Loucy (cell line): ENCODE results near the gene PNPLA6.

Experiments
- H2AFZ ChIP-seq: fragments of 200-600 bp; sonication (generic); 2 replicates; pipeline ENCODE4 v1.6.0; 2016; ENCODE audit warnings: antibody characterized with exemption, mild to moderate bottlenecking, low read length, moderate library complexity
- H3F3A ChIP-seq: fragments of 200-600 bp; 2 replicates; pipeline ENCODE4 v1.6.0; 2016; ENCODE audit warnings: antibody characterized with exemption, low read depth, mild to moderate bottlenecking
- H3K27me3 ChIP-seq: fragments of 200-600 bp; sonication (generic); 2 replicates; pipeline ENCODE4 v1.6.1; 2014; ENCODE audit warnings: low read length, mild to moderate bottlenecking; ENCODE audit not compliant: insufficient read depth, poor library complexity, severe bottlenecking
- H3K36me3 ChIP-seq: fragments of 200-600 bp; sonication (generic); 2 replicates; pipeline ENCODE4 v1.6.1; 2016; ENCODE audit warnings: low read length; ENCODE audit not compliant: insufficient read depth
- H3K4me1 ChIP-seq: fragments of 200-600 bp; sonication (generic); 2 replicates; pipeline ENCODE4 v1.5.1; 2014; ENCODE audit warnings: low read length, mild to moderate bottlenecking; ENCODE audit not compliant: insufficient read depth, poor library complexity, severe bottlenecking
- H3K4me2 ChIP-seq: fragments of 200-600 bp; sonication (generic); 2 replicates; pipeline ENCODE4 v1.6.0; 2014; ENCODE audit warnings: antibody characterized with exemption, low read length, low read depth, mild to moderate bottlenecking; ENCODE audit not compliant: poor library complexity, severe bottlenecking
- H3K4me3 ChIP-seq: fragments of 200-600 bp; sonication (generic); 2 replicates; pipeline ENCODE4 v1.5.1; 2014; ENCODE audit warnings: low read length, mild to moderate bottlenecking, mixed read lengths; ENCODE audit not compliant: poor library complexity, severe bottlenecking
- H3K79me2 ChIP-seq: fragments of 200-600 bp; sonication (generic); 2 replicates; pipeline ENCODE4 v1.6.1; 2014; ENCODE audit warnings: low read length; ENCODE audit not compliant: insufficient read depth
- H3K9ac ChIP-seq: fragments of 200-600 bp; sonication (generic); 2 replicates; pipeline ENCODE4 v1.6.0; 2014; ENCODE audit warnings: mild to moderate bottlenecking, low read depth, low read length, moderate library complexity; ENCODE audit not compliant: poor library complexity, severe bottlenecking
- H3K9me2 ChIP-seq: fragments of 200-600 bp; sonication (generic); replicated peaks from 2 replicates; pipeline ENCODE4 v1.6.1; 2016; ENCODE audit warnings: low read depth, low read length, mixed read lengths
- H3K9me3 ChIP-seq: fragments of 200-600 bp; sonication (generic); 2 replicates; pipeline ENCODE4 v1.6.1; 2014; ENCODE audit warnings: mild to moderate bottlenecking, antibody characterized with exemption, low read length, low read depth; ENCODE audit not compliant: insufficient read depth
- H4K20me1 ChIP-seq: fragments of 200-600 bp; sonication (generic); 2 replicates; pipeline ENCODE4 v1.6.0; 2014; ENCODE audit warnings: antibody characterized with exemption, low read length, mild to moderate bottlenecking; ENCODE audit not compliant: insufficient read depth, poor library complexity, severe bottlenecking
- CTCF ChIP-seq: fragments of 200-600 bp; sonication (generic); conservative IDR thresholded peaks from 2 replicates; pipeline ENCODE4 v1.5.1; 2014; ENCODE audit warnings: mild to moderate bottlenecking, antibody characterized with exemption, low read length
- EZH2phosphoT487 ChIP-seq: fragments of 200-600 bp; IDR thresholded peaks from 2 replicates; pipeline ENCODE4 v1.6.1; 2018; ENCODE audit warnings: antibody characterized with exemption, mild to moderate bottlenecking, moderate library complexity, borderline replicate concordance

Gene PNPLA6

GRCh38 chr19:7564866-7565265 is 29.3 kb downstream of the PNPLA6 start:
- H3K4me3 ChIP-seq: no peak overlapping the region
- no peaks in the 10 kb centered on the region for H4K20me1 ChIP-seq
- no peaks in the 10 kb centered on the region for H3F3A ChIP-seq
- H3K79me2 ChIP-seq: no peaks in the 10 kb centered on the region
- H3K36me3 ChIP-seq: no peaks in the 10 kb centered on the region
- H3K9me3 ChIP-seq: no peaks in the 10 kb centered on the region
- no peak overlapping the region for H2AFZ ChIP-seq
- TF ChIP-seq CTCF: no peak
- no peak for TF ChIP-seq EZH2phosphoT487
- H3K4me2 ChIP-seq: no peak overlapping the region
- no peaks in the 10 kb centered on the region for H3K9me2 ChIP-seq
- no peaks in the 10 kb centered on the region for H3K27me3 ChIP-seq
- H3K4me1 ChIP-seq: no peaks in the 10 kb centered on the region
- no peak overlapping the region for H3K9ac ChIP-seq

GRCh38 chr19:7565332-7565731 is 29.8 kb downstream of the PNPLA6 start:
- Histone ChIP-seq H3K36me3 (no peaks in the 10 kb centered on the region), H3K4me2 (no peak overlapping the region), H3K9me3 (no peaks in the 10 kb centered on the region), H2AFZ (no peak overlapping the region), H3F3A (no peaks in the 10 kb centered on the region), H3K9me2 (no peaks in the 10 kb centered on the region), H3K4me3 (no peak overlapping the region), H3K27me3 (no peaks in the 10 kb centered on the region), H3K79me2 (no peaks in the 10 kb centered on the region), H3K9ac (no peak overlapping the region), H3K4me1 (no peaks in the 10 kb centered on the region), H4K20me1 (no peaks in the 10 kb centered on the region)
- TF ChIP-seq CTCF (no peak), EZH2phosphoT487 (no peak)

GRCh38 chr19:7570761-7571160 is 35.2 kb downstream of the PNPLA6 start:
- H4K20me1 ChIP-seq: no peaks in the 10 kb centered on the region
- TF ChIP-seq EZH2phosphoT487 (no peak), CTCF (no peak)
- H3F3A ChIP-seq: no peaks in the 10 kb centered on the region

More at GRCh38 chr19:7570761-7571160, 35.2 kb downstream of the PNPLA6 start:
- H3K4me3 ChIP-seq: no peak overlapping the region
- no peaks in the 10 kb centered on the region for H3K27me3 ChIP-seq
- H3K4me1 ChIP-seq: no peaks in the 10 kb centered on the region
- H3K9me3 ChIP-seq: no peaks in the 10 kb centered on the region
- H2AFZ ChIP-seq: no peak overlapping the region
- no peaks in the 10 kb centered on the region for H3K9me2 ChIP-seq
- no peak overlapping the region for H3K4me2 ChIP-seq
- H3K36me3 ChIP-seq: no peaks in the 10 kb centered on the region
- no peaks in the 10 kb centered on the region for H3K79me2 ChIP-seq
- H3K9ac ChIP-seq: no peak overlapping the region
